Suppressor macrophage treated with lipopolysaccharide for 4 hours (primary cell): Measurements from ENCODE around the gene IL12RB1.

Experiments used
- DNase-seq: peaks from one replicate; pipeline ENCODE4 v3.0.0-alpha.2; 2020

The IL12RB1 gene

DNA sequence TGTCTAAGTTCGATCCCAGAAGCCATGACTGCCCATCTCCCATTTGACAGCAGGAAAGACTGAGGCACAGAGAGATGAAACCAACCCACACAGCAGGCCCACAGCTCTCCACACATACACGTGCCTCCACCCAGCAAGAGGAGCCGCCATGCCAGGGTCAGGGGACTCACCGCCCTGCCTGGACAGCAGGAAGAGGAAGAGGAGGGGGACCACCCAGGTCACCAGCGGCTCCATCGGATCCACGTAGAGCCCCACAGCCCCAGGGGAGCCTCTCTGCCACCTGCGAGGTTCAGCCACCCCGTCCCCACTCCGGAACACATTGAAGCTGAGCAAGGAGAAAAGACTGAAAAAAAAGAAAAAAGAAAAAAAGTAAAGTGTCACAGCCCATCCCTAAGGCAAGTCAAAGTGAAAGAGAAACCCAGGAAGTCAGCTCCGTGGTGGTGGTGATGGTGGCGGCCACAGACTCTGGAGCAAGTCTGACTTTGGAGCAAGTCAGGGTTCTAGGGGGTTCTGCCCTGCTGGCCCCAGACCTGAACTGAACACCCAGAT lies at the start of gene IL12RB1:
TSS of gene IL12RB1 (minus strand) at position 345 of the 549 bp plus-strand sequence. CDS start at position 234, 111 bp downstream.
- DNase-seq, result peak; percentile 77

DNA sequence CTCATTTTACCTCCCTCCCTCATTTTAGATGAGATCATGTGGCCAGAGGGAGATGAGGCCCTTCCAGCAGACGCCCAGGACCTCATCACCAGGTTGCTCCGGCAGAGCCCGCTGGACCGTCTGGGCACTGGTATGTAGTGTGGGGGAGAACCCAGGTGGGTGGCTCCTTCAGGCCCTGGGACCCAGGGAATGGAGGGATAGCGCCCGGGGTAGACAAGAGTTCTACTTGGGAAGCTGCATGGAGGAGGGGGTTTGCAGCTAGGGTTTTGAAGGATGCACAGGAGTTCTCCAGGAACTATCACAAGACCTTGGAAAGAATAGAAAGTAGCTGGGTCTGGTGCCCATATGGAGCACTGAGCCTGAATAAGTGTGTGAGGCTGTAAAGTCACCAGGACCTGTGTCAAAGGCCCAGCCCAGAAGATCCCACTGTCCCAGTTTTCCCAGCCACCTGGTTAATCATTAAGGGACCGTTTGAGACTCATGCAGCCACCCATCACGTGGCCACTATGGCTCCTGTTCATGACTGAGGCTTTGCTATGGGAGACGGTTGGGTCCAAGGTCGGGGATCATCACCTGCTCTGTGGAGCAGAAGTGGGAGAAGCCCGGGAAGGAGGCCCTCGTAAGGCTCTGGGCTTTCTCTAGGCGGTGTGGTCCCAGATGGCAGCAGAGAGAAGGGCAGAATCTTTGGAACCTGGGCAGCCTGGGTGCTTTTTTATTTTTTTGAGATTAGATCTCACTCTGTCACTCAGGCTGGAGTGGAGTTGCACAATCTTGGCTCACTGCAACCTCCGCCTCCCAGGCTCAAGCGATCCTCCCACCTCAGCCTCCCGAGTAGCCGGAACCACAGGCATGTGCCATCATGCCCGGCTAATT lies 49.2 kb upstream of the IL12RB1 start:
- DNase-seq, result no peak

DNA sequence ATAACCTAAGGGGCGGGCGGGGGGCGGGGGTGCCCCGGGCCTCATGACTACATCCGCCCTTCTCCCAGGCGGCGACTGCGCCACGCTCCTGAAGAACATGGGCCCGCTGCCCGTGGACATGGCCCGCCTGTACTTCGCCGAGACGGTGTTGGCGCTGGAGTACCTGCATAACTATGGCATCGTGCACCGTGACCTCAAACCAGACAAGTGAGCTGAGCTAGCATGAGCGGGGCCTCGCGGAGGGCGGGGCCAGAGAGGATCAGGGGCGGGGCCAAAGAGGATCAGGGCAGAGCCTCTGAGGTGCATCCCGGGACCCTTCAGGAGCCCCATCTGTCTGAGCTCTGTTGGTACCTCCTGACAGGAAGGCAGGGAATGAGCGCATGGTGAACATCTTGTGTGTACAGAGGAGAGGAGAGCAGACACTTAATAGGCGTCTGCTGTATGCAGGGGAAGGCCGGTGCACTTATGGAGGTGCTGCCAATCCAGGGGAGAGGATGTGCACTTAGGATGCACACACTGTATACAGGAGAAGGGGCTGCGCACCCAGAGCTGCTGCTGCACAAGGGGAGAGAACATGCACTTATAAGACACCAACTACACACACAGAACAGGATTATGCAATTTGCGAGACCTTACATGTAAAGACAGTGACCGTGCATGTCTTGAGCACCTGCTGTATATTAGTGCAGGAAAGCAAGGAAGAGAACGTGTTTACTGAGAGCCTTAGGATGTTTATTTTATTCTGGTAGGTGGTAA lies 45.3 kb upstream of the IL12RB1 start:
- no peak for DNase-seq

DNA sequence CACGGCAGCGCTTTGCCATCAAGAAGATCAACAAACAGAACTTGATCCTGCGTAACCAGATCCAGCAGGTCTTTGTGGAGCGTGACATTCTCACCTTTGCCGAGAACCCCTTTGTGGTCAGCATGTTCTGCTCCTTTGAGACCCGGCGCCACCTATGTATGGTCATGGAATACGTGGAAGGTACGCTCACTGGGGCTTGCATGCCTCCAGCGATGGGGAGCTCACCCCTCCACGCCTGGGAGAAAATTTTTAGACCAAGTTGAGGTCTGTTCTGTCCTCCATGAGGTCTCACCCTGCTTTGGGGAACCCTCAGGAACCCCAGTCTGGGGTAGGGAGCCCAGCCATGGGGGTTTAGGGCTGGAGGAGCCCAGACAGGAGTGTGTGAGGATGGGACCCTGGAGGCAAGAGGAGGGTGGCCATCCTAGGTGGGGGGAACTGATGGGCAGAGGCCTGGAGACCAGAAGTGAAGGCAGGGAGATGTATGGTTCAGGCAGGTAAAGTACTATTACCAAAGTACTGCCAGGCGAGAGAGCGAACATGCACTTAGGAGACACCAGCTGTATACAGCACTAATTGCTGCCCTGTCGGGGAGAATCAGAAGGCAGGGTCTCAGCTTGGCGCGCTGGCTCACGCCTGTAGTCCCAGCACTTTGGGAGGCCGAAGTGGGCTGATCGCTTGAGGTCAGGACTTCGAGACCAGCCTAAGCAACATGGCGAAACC lies 43.9 kb upstream of the IL12RB1 start:
- DNase-seq, result no peak

DNA sequence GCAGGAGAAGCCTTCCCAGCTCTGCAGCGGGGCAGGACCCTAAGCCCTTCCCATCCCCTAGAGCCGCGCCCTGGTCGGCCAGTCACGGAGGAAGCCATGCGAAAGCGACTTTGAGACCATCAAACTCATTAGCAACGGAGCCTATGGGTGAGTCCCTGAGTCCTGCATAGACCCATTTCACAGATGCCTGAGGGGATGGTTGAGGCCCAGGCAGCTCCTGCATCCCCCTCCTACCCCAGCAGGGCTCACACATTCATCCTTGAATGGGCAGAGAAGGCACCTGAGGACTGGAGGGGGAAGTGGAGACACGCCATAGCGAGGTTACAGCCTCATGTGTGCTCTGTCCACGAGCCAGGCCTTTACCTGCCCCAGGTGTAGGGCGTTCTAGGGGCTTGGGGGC lies 42.1 kb upstream of the IL12RB1 start:
- no peak for DNase-seq

DNA sequence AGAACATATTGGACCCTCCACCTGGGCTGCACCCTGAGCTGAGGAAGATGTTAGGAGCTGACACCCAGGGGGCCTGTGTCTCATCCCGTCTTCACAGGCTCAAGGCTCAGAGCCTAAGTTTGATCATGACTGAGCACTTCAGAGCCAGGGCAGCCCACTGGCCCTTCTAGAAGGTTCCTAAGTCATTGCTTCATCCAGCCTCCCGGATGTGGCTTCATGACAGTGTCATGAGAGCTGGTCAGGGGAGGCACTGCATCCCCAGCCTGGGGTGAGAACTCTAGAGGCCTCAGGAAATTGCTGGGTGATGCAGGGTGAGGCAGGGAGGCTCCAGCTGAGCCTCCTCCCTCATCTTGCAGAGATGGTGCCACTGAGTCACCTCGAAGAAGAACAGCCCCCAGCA lies 41.3 kb upstream of the IL12RB1 start:
- DNase-seq, result peak; percentile 51

DNA sequence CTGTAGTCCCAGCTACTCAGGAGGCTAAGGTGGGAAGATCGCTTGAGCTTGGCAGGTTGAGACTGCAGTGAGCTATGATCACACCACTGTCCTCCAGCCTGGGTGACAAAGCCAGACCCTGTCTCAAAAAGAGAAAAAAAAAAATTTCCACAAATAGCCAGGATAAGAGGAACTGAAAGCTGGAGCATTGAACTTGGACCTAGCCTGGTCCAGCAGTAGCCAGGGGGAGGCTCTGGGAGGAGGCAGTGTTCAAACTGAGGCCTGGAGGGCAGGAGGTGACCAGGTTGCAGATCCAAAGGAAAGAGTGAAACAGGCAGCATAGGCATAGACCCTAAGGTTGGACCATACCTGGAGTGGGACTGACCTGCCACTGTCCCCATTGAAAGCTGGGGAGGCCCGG lies 39.4 kb upstream of the IL12RB1 start:
- peak; percentile 57 for DNase-seq

DNA sequence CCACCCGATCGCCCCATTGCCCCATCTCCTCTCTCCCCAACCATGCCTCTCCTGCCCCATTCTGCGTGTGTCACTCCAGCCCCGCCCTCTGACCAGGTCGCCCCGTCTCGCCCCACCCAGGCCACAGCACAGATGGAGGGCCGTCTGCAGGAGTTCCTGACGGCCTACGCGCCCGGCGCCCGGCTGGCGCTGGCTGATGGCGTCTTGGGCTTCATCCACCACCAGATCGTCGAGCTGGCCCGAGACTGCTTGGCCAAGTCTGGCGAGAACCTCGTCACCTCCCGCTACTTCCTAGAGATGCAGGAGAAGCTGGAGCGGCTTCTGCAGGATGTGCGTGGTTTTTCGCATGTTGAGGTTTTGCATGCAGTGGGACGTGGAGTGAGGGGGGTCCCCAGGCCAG lies 37.1 kb upstream of the IL12RB1 start:
- DNase-seq, result no peak

DNA sequence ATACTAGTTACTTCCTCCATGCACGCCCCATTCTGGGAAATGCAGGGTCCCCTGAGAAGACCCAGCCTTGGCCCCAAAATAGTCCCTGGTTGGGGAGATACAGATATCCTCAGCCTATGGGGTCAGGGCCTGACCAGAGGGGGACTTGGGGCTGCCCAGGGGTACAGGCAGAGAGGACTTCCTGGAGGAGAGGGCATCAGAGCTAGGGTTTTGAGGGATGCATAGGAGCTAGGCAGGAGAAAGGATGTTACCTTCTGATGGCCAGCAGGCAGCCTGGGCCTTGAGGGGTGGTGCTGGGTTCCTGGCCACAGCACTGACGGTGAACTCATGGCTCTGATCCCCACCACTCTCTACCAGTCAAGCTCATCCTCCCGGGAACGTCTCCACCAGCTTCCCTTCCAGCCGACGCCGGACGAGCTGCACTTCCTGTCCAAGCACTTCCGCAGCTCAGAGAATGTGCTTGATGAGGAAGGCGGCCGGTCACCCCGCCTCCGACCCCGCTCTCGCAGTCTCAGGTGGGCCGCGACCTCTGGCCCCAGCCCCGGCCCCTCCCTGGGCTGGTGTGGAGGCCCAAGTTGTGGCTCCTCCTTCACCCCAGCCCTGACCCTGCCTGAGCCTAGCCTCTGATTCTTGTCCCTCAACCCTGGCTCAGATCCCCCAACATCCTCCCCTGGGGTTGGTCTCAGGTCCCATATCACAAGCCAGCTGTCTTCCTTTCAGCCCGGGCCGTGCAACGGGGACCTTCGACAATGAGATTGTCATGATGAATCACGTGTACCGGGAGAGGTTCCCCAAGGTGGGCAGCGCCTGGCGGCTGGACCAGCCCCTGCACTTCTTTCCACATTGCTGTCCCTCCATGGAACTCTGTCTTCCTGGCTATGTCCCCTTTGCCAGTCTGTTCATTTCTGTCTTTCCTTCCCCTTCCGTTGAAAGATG lies 36.4 kb upstream of the IL12RB1 start:
- DNase-seq, result no peak

DNA sequence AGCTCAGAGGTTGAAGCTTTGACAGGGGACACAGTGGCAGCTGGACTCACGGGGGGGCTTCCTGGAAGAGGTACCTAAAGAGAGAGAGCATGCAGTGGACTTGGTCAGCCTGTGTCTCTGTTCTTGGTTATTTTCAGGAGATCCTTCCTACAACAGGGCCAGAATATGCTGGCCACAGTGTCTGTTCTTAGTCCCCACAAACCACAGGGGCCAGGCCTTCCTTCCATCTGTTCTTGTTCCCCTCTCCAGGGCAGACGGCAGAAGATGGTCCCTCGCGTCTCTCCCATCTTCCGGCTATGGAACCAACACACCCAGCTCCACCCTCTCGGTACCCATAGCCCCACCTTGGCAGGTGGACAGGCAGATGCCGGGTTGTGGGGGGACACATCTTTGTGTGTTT lies 35.7 kb upstream of the IL12RB1 start:
- DNase-seq, result no peak

DNA sequence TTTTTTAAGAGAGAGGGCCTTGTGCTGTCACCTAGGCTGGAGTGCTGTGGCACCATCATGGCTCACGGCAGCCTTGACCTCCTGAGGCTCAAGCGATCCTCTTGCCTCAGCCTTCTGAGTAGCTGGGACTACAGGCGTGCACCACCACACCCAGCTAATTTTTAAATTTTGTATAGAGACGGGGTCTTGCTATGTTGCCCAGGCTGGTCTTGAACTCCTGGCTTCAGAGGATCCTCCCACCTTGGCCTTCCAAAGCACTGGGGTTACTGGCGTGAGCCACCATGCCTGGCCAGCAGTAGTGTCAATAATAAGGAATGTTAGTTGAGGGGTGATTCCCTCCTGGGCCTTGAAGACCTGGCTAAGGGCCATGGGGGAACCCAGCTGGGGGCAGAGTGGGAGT lies 34.4 kb upstream of the IL12RB1 start:
- DNase-seq, result no peak

DNA sequence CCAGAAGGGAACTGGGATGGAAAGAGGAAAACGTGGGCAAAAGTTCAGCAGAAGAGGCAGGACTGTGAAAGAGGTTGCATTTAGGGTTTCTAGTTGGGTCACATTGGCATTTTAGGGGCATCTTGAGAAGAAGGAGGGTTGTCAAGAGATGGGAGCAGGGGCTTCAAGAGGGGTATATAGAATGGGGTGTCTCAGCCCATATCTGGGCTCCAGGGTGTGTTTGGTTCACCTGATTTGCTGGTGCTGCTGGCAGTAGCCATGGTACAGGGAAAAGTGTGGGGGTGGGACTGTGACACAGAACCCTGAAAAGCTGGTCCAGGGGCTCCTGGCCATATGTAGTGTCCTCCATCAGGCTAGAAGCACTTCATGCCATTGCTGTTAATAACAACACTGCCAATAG lies 33.4 kb upstream of the IL12RB1 start:
- no peak for DNase-seq

DNA sequence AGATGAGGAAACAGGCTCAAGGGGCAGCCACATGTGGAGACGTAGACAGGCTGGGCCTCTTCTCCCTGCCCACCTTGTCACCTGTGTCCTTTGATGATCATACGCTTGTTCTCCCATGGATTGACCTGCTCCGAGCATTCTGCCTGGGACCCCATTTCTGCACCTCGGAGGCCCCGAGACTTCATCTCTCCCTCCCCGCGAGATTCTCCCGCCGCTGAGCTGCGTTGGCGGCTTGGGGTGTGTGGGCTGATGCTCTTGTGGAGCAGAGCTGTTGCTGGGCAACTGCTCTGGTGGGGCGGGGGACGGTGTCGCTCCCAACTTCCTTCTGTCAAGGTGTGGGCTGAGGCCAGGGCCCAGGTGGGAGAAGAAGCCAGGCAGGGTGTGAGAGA lies 33.0 kb upstream of the IL12RB1 start:
- DNase-seq, result no peak

DNA sequence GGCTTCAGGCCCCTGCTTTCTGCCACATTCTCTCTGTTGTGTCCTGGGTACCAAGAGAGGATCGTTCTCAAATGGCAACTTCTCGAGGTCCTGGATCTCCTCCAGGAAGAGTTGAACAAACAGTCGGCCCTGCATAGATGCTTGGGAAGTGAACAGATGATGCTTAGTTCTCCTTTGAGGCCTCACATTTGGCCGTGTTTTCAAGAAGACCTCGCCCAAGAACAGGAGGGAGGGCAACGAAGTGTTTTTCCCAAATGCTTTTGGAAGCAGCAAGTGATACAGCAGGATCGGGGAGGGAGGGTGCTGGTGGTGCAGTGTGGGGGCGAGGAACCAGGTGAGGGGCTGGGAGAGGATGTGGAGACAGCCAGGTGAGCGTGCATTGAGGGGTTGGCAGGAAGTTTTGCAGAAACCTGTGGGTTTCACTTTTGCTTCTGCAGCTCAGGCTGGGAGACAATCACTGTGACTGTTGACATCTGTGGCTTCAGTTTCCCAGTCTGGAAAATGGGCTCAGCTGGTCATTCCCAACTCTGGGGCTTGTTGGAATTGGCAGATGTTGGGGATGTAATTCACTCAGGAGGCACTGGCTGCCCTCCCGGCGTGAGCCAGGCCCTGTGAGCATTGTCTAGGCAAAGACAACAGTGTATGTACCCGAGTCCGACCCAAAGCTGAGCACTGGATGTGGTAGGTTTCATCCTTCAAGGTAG lies 32.4 kb upstream of the IL12RB1 start:
- no peak for DNase-seq

DNA sequence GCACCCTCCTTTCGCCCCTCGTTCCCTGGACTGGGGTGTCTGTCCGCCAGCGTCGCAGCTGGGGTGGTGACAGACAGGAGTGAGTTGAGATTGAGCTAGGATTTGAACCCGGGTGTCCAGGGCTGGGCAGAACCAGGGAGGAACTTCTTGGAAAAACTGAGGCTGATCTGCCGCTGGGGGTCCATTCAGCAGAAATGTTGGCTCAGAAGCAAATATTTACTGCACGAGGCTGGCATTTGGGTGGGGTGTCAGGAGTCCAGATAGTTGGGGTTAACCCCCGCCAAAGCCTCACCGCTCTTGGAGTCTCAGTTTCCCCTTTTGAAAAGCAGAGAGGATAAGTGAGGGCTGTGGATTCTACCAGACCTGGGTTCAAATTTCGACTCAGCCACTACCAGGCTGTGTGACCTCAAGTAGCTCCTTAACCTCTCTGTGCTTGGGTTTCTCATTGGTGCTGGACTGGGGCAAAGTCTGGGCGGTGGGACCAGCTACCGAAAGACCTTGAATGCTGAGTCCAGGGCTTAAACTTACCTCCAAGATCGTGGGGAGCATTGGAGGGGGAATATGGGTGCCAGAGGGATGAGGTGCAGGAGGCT lies 31.8 kb upstream of the IL12RB1 start:
- no peak for DNase-seq

DNA sequence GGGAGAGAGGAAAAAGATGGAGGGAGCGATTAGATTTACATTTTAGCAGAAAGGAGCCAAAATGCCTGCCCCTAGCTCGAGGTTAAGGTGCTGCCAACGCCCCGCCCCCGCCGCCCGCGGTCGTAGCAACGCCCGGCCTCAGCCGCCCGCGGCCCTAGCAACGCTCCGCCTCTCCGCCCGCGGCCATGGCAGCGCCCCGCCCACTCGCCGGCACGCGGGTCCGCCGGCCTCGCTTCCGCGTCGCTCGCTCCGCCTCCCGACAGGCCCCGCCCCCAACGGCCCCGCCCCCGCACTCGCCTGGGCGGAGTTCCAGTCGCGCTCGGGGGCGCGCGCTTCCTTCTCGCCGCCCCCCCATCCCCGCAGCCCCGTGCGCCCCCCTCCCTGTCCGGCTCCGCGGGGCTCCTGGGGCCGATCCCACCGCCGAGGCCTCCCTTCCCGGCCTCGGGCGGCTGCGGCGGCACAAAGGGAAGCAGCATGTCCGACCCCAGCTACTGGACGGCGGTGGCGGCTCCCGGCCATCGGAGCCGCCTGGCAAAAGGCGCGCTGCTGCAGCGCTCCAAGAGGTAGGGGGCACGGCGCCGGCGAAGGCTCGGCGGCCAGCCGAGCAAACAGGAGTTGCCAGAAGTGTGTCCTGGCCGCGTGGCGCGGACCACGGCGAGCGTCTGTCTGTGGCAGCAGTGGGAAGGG lies 31.1 kb upstream of the IL12RB1 start:
- DNase-seq, result peak; percentile 96

DNA sequence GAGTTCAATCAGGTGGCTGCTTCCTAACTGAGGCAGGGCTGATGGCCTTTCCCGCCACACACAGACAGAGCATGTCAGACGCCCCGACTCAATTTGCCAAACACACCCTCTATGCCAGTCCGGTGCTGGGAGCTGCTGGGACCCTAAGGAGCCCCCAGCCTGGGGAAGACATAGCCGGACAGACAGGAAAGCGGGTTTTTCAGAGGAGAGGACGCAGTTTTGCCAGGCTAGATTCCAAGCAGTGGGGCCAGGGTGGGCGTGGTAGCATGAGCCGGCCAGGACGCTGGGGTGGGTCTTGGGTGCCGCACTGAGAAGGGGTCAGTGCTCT lies 30.6 kb upstream of the IL12RB1 start:
- DNase-seq, result no peak

DNA sequence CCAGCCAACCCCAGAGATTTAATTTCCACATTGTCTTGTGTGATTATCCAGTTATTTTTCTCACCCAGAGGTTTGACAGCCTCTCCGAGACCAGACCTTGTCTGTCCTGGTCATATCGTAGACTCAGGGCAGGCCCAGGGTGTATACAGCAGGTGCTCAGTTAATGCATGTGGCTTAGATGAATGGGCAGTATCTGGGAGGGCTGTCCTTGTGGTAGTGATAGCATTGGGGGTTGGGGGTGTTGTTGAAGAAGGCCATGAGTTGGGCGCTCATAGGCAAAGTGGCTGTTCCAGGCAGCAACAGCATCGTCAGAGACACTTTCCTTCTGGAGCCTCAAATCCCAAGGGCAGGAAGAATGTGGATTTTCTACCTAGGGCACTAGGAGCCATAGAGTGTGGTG lies 27.7 kb upstream of the IL12RB1 start:
- no peak for DNase-seq

DNA sequence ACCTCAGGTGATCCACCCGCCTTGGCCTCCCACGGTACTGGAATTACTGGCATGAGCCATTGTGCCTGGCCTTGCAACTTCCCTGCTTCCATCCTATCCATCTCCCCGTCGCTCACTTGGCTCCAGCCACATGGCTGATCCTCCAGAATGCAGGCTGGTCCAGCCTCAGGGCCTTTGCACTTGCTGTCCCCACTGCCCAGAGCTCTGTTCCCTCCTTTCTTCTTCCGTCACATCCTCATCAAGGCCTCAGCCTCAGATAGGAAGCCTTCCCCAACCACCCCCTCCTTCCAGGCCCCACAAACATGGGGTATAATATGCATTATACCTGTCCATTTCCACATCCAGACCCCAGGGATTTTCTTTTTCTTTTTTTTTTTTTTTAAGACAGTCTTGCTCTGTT lies 27.1 kb upstream of the IL12RB1 start:
- DNase-seq, result no peak

DNA sequence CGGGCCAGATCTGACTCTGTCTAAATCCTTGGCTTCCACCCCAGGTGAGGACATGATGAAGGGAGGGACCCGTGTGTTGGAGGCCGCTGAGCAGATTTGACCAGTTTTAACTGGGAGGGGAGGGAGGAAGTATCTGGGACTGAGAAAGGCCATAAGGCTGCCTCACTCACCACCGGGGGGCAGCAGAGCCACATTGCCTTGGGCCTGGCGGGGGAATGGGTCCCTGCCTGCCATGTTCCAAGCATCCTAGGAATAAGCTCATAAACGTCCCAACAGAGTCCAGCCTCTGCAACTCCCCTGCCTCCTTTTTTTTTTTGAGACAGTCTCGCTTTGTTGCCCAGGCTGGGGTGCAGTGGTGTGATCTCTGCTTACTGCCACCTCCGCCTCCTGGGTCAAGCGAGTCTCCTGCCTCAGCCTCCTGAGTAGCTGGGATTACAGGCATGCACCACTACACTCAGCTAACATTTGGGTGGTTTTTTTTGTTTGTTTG lies 26.3 kb upstream of the IL12RB1 start:
- peak; percentile 91 for DNase-seq
